HepG2 (cell line): ENCODE data around the gene ZCWPW2. TPM values are rescaled to one million over a fixed set of nuclear protein-coding genes. Genes with fewer than 3 reads are reported as not detected.

Experiments used
- ATAC-seq: fragments of 200-7000 bp; cut with Tn5 transposase; 3 replicates; pipeline ENCODE4 v1.9.1; 2020; ENCODE audit warnings: mild to moderate bottlenecking, moderate library complexity
- BruUV-seq: library from RNA; stranded (reverse); fragments of 400-500 nt; replicated peaks from 2 replicates; lab custom pipeline; 2021; lab: Mats Ljungman, UMichigan
- CTCF ChIA-PET: fragments of 300-600 bp; formaldehyde crosslinking; extraction: SDS; loops from one replicate; lab custom pipeline; 2021; ENCODE audit warnings: low total read pairs, inconsistent platforms, low intra/inter-chr PET ratio; lab: Yijun Ruan, JAX
- POLR2A ChIA-PET: fragments of 350-600 bp; sonication (Branson Sonifier 250); formaldehyde crosslinking; loops from one replicate; lab custom pipeline; 2020; ENCODE audit warnings: antibody characterized with exemption, inconsistent platforms; lab: Yijun Ruan, JAX
- DNase-seq: peaks from one replicate; pipeline ENCODE4 v3.0.0-alpha.2; 2015; ENCODE audit warnings: low spot score
- FAIRE-seq: peaks from 3 replicates; lab custom pipeline; 2011; peaks lifted over from hg19 to GRCh38; lab: Jason Lieb, UNC
- H2AFZ ChIP-seq: one replicate; pipeline ENCODE4 v1.6.1; 2011; ENCODE audit warnings: low read length, inconsistent platforms
- H3K27ac ChIP-seq: fragments of 300-600 bp; 3 replicates; pipeline ENCODE4 v1.8.0; 2011; ENCODE audit warnings: mixed run types, mild to moderate bottlenecking, mixed read lengths, low read length, inconsistent platforms; ENCODE audit not compliant: insufficient read depth; ENCODE audit errors: extremely low read length
- H3K27me3 ChIP-seq, 2 experiments: fragments of 200-600 bp in 1 of 2; 2 replicates in 1 of 2; 3 replicates in 1 of 2; pipeline versions ENCODE4 v1.6.0 to v1.8.0; 2011; ENCODE audit warnings: low read length in 2 of 2, mild to moderate bottlenecking in 2 of 2, moderate library complexity in 2 of 2, inconsistent platforms in 1 of 2; ENCODE audit not compliant: insufficient read depth in 2 of 2, control insufficient read depth in 1 of 2
- H3K36me3 ChIP-seq, 2 experiments: fragments of 200-600 bp in 1 of 2; replicated peaks in 1 of 2; 2 replicates in 1 of 2; 3 replicates in 1 of 2; pipeline versions ENCODE4 v1.5.1 to v1.8.0; 2011; ENCODE audit warnings: low read length in 2 of 2, inconsistent platforms in 1 of 2; ENCODE audit not compliant: insufficient read depth in 2 of 2, control insufficient read depth in 1 of 2
- H3K4me1 ChIP-seq: 2 replicates; pipeline ENCODE4 v1.5.1; 2012; ENCODE audit warnings: low read length, inconsistent platforms; ENCODE audit not compliant: insufficient read depth
- H3K4me2 ChIP-seq: 2 replicates; pipeline ENCODE4 v1.6.0; 2011; ENCODE audit warnings: low read depth, low read length, inconsistent platforms
- H3K4me3 ChIP-seq, 3 experiments: fragments of 200-600 bp in 1 of 3; sonication (generic), shearing (Covaris generic) in 1 of 3; replicated peaks in 1 of 3; 2 replicates each; pipeline ENCODE4 v1.5.1; 2011 to 2016; ENCODE audit warnings: low read length in 3 of 3, inconsistent platforms in 2 of 3, low read depth in 2 of 3, mild to moderate bottlenecking in 2 of 3, control low read depth in 1 of 3, mixed read lengths in 1 of 3; ENCODE audit not compliant: insufficient read depth in 1 of 3
- H3K79me2 ChIP-seq: one replicate; pipeline ENCODE4 v1.6.1; 2011; ENCODE audit warnings: low read length, inconsistent platforms; ENCODE audit not compliant: insufficient read depth
- H3K9ac ChIP-seq: 2 replicates; pipeline ENCODE4 v1.6.0; 2011; ENCODE audit warnings: mild to moderate bottlenecking, low read depth, low read length, inconsistent platforms; ENCODE audit not compliant: insufficient read depth
- H3K9me3 ChIP-seq: 2 replicates; pipeline ENCODE4 v1.5.1; 2012; ENCODE audit warnings: mild to moderate bottlenecking, low read length
- H4K20me1 ChIP-seq: 2 replicates; pipeline ENCODE4 v1.6.0; 2011; ENCODE audit warnings: inconsistent platforms, mild to moderate bottlenecking, low read length, moderate library complexity; ENCODE audit not compliant: insufficient read depth
- BHLHE40 ChIP-seq: IDR thresholded peaks from 2 replicates; pipeline ENCODE4 v1.6.1; 2011; ENCODE audit warnings: low read length, improper control_type of control experiment
- ZNF33B ChIP-seq: sonication (generic); formaldehyde crosslinking; IDR thresholded peaks from 2 replicates; pipeline ENCODE4 v1.5.1; 2020; ENCODE audit warnings: mild to moderate bottlenecking, missing genetic modification reagents
- ZNF660 ChIP-seq: sonication (generic); formaldehyde crosslinking; IDR thresholded peaks from 2 replicates; pipeline ENCODE4 v1.5.1; 2020; ENCODE audit warnings: mild to moderate bottlenecking, low read depth, missing genetic modification reagents, borderline replicate concordance
- WGBS: methylation state at CpG from one replicate; pipeline ENCODE4 v1.1.6; 2017; ENCODE audit warnings: low lambda C conversion rate; 5-methylcytosine and 5-hydroxymethylcytosine counted together
- in situ Hi-C: cut with HindIII; loops from 2 replicates; pipeline ENCODE4 v1.10.0; 2017; ENCODE audit warnings: low pct_unique_long_range_greater_than_20kb; ENCODE audit not compliant: extremely low pct_ligation_motif_present
- intact Hi-C: fragments of 100-400 bp; cut with micrococcal nuclease; formaldehyde crosslinking; loops from one replicate; pipeline ENCODE4 v1.10.0; 2022; ENCODE audit not compliant: unreplicated experiment
- polyA plus RNA-seq, 8 experiments: library from polyadenylated mRNA; depleted of rRNA in 3 of 8; stranded (reverse) in 7 of 8; unstranded in 1 of 8; fragments of >200 nt; fragmentation: Illumina TruSeq in 4 of 8; extraction: Trizol in 4 of 8; gene quantifications; 2 replicates each; pipeline versions ENCODE4 v1.2.1 to v1.2.3, GENCODE V29; 2011 to 2016; ENCODE audit warnings: low read depth in 4 of 8, missing spikeins in 1 of 8, mixed read lengths in 1 of 8; ENCODE audit not compliant: insufficient read depth in 1 of 8
- total RNA-seq, 5 experiments: library from RNA; depleted of rRNA; stranded (reverse); fragments of >200 nt; fragmentation: Illumina TruSeq; extraction: Trizol; gene quantifications; 2 replicates each; pipeline ENCODE4 v1.2.3, GENCODE V29; 2016; ENCODE audit warnings: low read depth in 1 of 5
- TF ChIP-seq, protein P1 (sequence below): sonication (generic); formaldehyde crosslinking; IDR thresholded peaks from 2 replicates; pipeline ENCODE4 v1.5.1; 2020; ENCODE audit warnings: mild to moderate bottlenecking, moderate library complexity, missing genetic modification reagents
- TF ChIP-seq, protein P2 (sequence below): sonication (generic); formaldehyde crosslinking; conservative IDR thresholded peaks from 2 replicates; pipeline ENCODE4 v1.8.0; 2022; ENCODE audit warnings: low read depth, missing genetic modification reagents

ZCWPW2 gene
- total and polyA plus RNA-seq, 2 of the 13 experiments (the other 11 are each of a cell fraction or from before 2014, with no cell fraction given) = 0.17 to 0.53 TPM

DNA sequence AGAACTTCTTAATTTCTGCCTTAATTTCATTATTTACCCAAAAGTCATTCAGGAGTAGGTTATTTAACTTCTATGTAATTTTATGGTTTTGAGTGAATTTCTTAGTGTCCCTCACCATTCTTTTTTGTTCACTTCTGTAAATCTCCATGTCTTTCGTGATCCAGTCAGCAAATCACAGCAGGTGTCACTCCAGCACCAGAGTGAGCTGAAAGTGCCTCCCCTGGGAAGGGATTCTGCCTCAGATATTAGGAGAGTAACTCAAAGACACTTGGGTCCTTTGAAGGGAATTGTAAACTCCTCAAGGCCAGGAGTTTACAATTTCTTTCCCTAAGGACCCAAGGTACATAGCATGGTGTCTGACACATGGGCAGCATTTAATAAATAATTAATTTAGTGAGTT is 207.7 kb downstream of the ZCWPW2 start (continued):
- no peak for TF ChIP-seq ZNF33B (CRISPR knock-in tag)
- no peak for TF ChIP-seq ZNF660 (CRISPR knock-in tag)
- TF ChIP-seq, protein P1, sequence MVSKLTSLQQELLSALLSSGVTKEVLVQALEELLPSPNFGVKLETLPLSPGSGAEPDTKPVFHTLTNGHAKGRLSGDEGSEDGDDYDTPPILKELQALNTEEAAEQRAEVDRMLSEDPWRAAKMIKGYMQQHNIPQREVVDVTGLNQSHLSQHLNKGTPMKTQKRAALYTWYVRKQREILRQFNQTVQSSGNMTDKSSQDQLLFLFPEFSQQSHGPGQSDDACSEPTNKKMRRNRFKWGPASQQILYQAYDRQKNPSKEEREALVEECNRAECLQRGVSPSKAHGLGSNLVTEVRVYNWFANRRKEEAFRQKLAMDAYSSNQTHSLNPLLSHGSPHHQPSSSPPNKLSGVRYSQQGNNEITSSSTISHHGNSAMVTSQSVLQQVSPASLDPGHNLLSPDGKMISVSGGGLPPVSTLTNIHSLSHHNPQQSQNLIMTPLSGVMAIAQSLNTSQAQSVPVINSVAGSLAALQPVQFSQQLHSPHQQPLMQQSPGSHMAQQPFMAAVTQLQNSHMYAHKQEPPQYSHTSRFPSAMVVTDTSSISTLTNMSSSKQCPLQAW (CRISPR knock-in tag) = no peak

DNA sequence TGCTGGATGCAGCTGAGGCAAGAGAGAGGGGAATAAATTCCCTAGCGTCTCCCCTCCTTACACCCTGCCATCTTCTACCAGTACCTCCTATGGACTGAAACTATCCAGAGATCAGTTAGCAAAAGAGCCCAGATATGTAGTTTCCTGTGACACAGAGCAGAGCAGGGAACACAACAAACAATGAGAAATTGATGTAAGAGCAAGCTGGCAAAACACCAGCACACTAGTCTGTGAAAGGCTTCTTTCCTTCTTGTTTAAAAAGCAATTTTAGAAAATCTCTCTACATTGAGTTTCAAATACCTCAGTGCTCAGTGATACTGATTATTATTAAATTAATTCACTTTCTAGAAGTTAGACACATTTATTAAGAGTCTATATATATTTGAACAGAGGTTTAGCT is 215.7 kb downstream of the ZCWPW2 start:
- intact Hi-C loops = no loop called here
- FAIRE-seq = no peak

More for the DNA sequence above, 215.7 kb downstream of the ZCWPW2 start:
- H3K9ac ChIP-seq = no peak overlapping the region
- ChIA-PET POLR2A (no interaction called here), CTCF (no interaction called here)
- no peaks in the 10 kb centered on the region for H3K9me3 ChIP-seq
- H2AFZ ChIP-seq = no peak overlapping the region
- no peaks in the 10 kb centered on the region for H3K4me1 ChIP-seq
- H3K4me3 ChIP-seq = no peak overlapping the region
- in situ Hi-C loops = no loop called here
- H3K4me2 ChIP-seq = no peak overlapping the region
- WGBS = 0% methylated on average over 1 of the region's 1 CpG
- no TSS peak for BruUV-seq
- DNase-seq (no peak), ATAC-seq (no peak)
- H3K36me3 ChIP-seq = no peaks in the 10 kb centered on the region
- H4K20me1 ChIP-seq = no peaks in the 10 kb centered on the region
- TF ChIP-seq, protein P2, sequence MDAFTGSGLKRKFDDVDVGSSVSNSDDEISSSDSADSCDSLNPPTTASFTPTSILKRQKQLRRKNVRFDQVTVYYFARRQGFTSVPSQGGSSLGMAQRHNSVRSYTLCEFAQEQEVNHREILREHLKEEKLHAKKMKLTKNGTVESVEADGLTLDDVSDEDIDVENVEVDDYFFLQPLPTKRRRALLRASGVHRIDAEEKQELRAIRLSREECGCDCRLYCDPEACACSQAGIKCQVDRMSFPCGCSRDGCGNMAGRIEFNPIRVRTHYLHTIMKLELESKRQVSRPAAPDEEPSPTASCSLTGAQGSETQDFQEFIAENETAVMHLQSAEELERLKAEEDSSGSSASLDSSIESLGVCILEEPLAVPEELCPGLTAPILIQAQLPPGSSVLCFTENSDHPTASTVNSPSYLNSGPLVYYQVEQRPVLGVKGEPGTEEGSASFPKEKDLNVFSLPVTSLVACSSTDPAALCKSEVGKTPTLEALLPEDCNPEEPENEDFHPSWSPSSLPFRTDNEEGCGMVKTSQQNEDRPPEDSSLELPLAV (CRISPR knock-in tag) = no peak
- no peak for TF ChIP-seq BHLHE40
- no peak overlapping the region for H3K27ac ChIP-seq
- no peaks in the 10 kb centered on the region for H3K79me2 ChIP-seq
- H3K27me3 ChIP-seq = no peaks in the 10 kb centered on the region
